ENCODE measurements around the gene AZIN2. TPM values are rescaled to one million over a fixed set of nuclear protein-coding genes. Genes with fewer than 3 reads are reported as not detected.

AZIN2 gene
- total RNA-seq, 2 experiments from 2014 or later, result 11.0 to 12.0 TPM

GRCh38 chr1:33143176-33143575 lies 62.2 kb downstream of the AZIN2 start:
- Mint-ChIP-seq H3K4me1 (ENCODE audit: low read depth) (peaks cover 22% of the 10 kb centered on the region), H3K36me3 (ENCODE audit: low read depth) (peaks cover 7% of the 10 kb centered on the region), H3K27me3 (ENCODE audit: low read depth) (no peaks in the 10 kb centered on the region), H3K9me3 (ENCODE audit: insufficient read depth) (no peaks in the 10 kb centered on the region), H3K4me3 (no peak overlapping the region), H3K27ac (no peak overlapping the region)
- ChIA-PET POLR2A (no interaction called here), CTCF (interaction anchor here (1.0 kb wide), 1 partner anchor 16 kb away, joined by 3 read pairs; no protein-coding TSS in a partner anchor)
- DNase-seq (no peak), ATAC-seq (no peak)

GRCh38 chr1:33143698-33144097 lies 62.7 kb downstream of the AZIN2 start:
- H3K36me3 Mint-ChIP-seq (ENCODE audit: low read depth), result peaks cover 7% of the 10 kb centered on the region
- no peak overlapping the region for H3K27ac Mint-ChIP-seq
- CTCF ChIA-PET, result interaction anchor here (1.0 kb wide), 1 partner anchor 16 kb away, joined by 3 read pairs; no protein-coding TSS in a partner anchor
- ATAC-seq (no peak), DNase-seq (no peak)
- no peak overlapping the region for H3K4me3 Mint-ChIP-seq
- POLR2A ChIA-PET, result interaction anchor here (0.6 to 1.0 kb wide), 2 partner anchors 17 to 37 kb away, joined by 3 read pairs; no protein-coding TSS in a partner anchor
- H3K9me3 Mint-ChIP-seq (ENCODE audit: insufficient read depth), result no peaks in the 10 kb centered on the region
- H3K27me3 Mint-ChIP-seq (ENCODE audit: low read depth), result no peaks in the 10 kb centered on the region
- H3K4me1 Mint-ChIP-seq (ENCODE audit: low read depth), result peaks cover 22% of the 10 kb centered on the region

- ChIA-PET CTCF (interaction anchor here (2.2 to 2.7 kb wide), 2 partner anchors 14 to 19 kb away, joined by 8 to 10 read pairs; no protein-coding TSS in a partner anchor), POLR2A (no interaction called here)
- DNase-seq (no peak), ATAC-seq (no peak)
- Mint-ChIP-seq H3K9me3 (ENCODE audit: insufficient read depth) (no peaks in the 10 kb centered on the region), H3K27ac (no peak overlapping the region), H3K4me1 (ENCODE audit: low read depth) (peaks cover 5% of the 10 kb centered on the region), H3K36me3 (ENCODE audit: low read depth) (peaks cover 7% of the 10 kb centered on the region), H3K27me3 (ENCODE audit: low read depth) (no peaks in the 10 kb centered on the region), H3K4me3 (no peak overlapping the region)
These were observed 65.0 kb downstream of the AZIN2 start for GRCh38 chr1:33146003-33146402.

GRCh38 chr1:33147275-33147996 lies 66.5 kb downstream of the AZIN2 start:
- ChIA-PET CTCF (interaction anchor here (2.0 to 2.7 kb wide), 2 partner anchors 9 to 21 kb away, joined by 7 to 10 read pairs; no protein-coding TSS in a partner anchor), POLR2A (no interaction called here)
- peaks cover 7% of the 10 kb centered on the region for H3K36me3 Mint-ChIP-seq (ENCODE audit: low read depth)
- no peak overlapping the region for H3K27ac Mint-ChIP-seq
- no peak overlapping the region for H3K4me3 Mint-ChIP-seq
- DNase-seq (no peak), ATAC-seq (no peak)
- H3K9me3 Mint-ChIP-seq (ENCODE audit: insufficient read depth), result no peaks in the 10 kb centered on the region
- peaks cover under 1% of the 10 kb centered on the region for H3K4me1 Mint-ChIP-seq (ENCODE audit: low read depth)
- no peaks in the 10 kb centered on the region for H3K27me3 Mint-ChIP-seq (ENCODE audit: low read depth)

DNA sequence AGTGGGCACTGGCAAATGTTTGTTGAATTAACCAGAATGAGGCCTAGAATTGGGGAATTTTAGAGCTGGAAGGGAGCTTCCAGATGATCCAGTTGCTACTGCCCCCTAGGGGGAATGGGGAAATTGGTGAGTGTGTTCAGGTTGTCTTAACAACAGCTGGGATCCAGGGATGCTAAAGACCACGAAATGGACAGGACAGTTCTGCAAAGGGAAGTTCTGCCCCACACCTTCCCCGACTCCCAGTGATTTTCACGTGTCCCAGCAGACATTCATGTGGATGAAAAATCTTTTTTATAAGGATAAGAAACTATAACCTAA lies 67.0 kb downstream of the AZIN2 start:
- Mint-ChIP-seq H3K27me3 (ENCODE audit: low read depth) (no peaks in the 10 kb centered on the region), H3K4me3 (no peak overlapping the region), H3K27ac (no peak overlapping the region), H3K4me1 (ENCODE audit: low read depth) (peaks cover 5% of the 10 kb centered on the region), H3K36me3 (ENCODE audit: low read depth) (peaks cover 7% of the 10 kb centered on the region), H3K9me3 (ENCODE audit: insufficient read depth) (no peaks in the 10 kb centered on the region)
- DNase-seq, result no peak
- ATAC-seq, result no peak
- ChIA-PET POLR2A (no interaction called here), CTCF (interaction anchor here (2.0 kb wide), 1 partner anchor 10 kb away, joined by 7 read pairs; no protein-coding TSS in a partner anchor)

GRCh38 chr1:33148615-33149014 lies 67.7 kb downstream of the AZIN2 start:
- H3K4me1 Mint-ChIP-seq (ENCODE audit: low read depth), result peaks cover 10% of the 10 kb centered on the region
- no peaks in the 10 kb centered on the region for H3K27me3 Mint-ChIP-seq (ENCODE audit: low read depth)
- no peak overlapping the region for H3K4me3 Mint-ChIP-seq
- CTCF ChIA-PET, result interaction anchor here (2.0 kb wide), 1 partner anchor 11 kb away, joined by 7 read pairs; no protein-coding TSS in a partner anchor
- no peak overlapping the region for H3K27ac Mint-ChIP-seq
- no peaks in the 10 kb centered on the region for H3K9me3 Mint-ChIP-seq (ENCODE audit: insufficient read depth)
- ATAC-seq (no peak), DNase-seq (no peak)
- peaks cover 7% of the 10 kb centered on the region for H3K36me3 Mint-ChIP-seq (ENCODE audit: low read depth)
- POLR2A ChIA-PET, result no interaction called here

- Mint-ChIP-seq H3K27me3 (ENCODE audit: low read depth) (no peaks in the 10 kb centered on the region), H3K4me3 (no peak overlapping the region), H3K4me1 (ENCODE audit: low read depth) (peaks cover 10% of the 10 kb centered on the region), H3K9me3 (ENCODE audit: insufficient read depth) (no peaks in the 10 kb centered on the region), H3K36me3 (ENCODE audit: low read depth) (peaks cover 10% of the 10 kb centered on the region), H3K27ac (no peak overlapping the region)
- DNase-seq (no peak), ATAC-seq (no peak)
- ChIA-PET POLR2A (no interaction called here), CTCF (no interaction called here)
These were observed 68.7 kb downstream of the AZIN2 start for GRCh38 chr1:33149453-33150190.

- Mint-ChIP-seq H3K27ac (no peak overlapping the region), H3K36me3 (ENCODE audit: low read depth) (peaks cover 10% of the 10 kb centered on the region), H3K4me3 (no peak overlapping the region), H3K27me3 (ENCODE audit: low read depth) (no peaks in the 10 kb centered on the region), H3K4me1 (ENCODE audit: low read depth) (peaks cover 10% of the 10 kb centered on the region), H3K9me3 (ENCODE audit: insufficient read depth) (no peaks in the 10 kb centered on the region)
- ATAC-seq (no peak), DNase-seq (no peak)
- ChIA-PET POLR2A (no interaction called here), CTCF (no interaction called here)
These were observed 69.6 kb downstream of the AZIN2 start for GRCh38 chr1:33150522-33150921.

DNA sequence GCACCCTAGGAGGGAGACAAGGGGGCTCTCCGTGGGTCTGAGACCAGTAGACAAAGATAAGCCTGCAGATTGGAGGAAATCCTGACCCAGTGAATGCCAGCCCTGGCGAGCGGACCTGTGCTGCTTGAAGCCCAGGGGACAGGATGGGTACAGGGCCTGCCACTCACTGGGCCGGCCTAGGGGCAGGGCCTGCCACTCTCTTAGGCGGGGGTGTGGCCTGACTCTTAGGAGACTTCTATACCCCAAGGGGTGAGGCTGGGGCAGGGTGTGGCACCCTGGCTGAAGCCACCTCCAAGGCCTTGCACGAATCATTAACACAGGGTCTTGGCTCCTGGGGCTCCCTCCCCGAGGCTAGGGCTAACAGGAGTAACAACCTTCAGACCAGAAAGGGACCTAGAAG lies 70.2 kb downstream of the AZIN2 start:
- ChIA-PET POLR2A (no interaction called here), CTCF (interaction anchor here (0.6 kb wide), 1 partner anchor 218 kb away, joined by 3 read pairs; no protein-coding TSS in a partner anchor)
- Mint-ChIP-seq H3K9me3 (ENCODE audit: insufficient read depth) (no peaks in the 10 kb centered on the region), H3K4me1 (ENCODE audit: low read depth) (peaks cover 10% of the 10 kb centered on the region), H3K4me3 (no peak overlapping the region), H3K27ac (no peak overlapping the region), H3K36me3 (ENCODE audit: low read depth) (peaks cover 8% of the 10 kb centered on the region), H3K27me3 (ENCODE audit: low read depth) (no peaks in the 10 kb centered on the region)
- ATAC-seq, result peak; percentile 51
- DNase-seq, result no peak

DNA sequence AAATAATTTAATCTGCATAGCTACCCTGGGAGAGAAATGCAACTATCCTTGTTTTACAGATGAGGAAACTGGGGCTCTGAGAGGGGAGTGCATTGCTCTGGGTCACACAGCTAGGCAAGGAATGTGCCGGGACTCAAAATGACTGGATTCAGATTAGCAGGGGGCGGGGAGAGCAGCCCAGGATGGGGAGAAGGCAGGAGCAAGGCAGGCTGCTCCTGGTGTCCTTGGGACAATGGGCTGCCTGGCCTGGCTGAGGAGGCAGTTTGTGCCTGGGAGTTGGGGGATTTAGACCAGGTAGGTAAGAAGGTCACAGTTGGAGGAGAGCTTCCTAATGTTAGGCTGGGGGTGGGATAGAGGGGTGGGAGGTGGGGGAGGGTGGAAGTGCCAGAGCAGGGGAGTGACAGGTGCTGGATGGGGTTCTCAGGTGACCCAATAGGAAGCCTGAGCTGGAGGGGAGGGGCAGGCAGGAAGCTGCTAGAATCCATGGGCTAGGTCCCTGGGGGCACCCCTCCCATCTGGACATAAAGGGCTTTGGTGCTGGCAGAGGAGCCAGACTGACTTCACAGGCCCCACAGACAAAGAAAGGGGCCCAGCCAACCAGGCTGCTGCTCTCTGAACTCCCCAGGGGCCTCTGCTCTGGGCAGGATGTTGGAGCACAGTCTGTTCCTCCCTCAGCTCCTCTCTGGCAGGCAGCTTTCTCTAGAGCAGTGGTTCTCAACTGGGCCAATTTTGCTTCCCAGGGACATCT lies 71.9 kb downstream of the AZIN2 start:
- ChIA-PET POLR2A (no interaction called here), CTCF (interaction anchor here (0.9 kb wide), 1 partner anchor 26 kb away, joined by 4 read pairs; no protein-coding TSS in a partner anchor)
- H3K4me3 Mint-ChIP-seq, result no peak overlapping the region
- no peaks in the 10 kb centered on the region for H3K9me3 Mint-ChIP-seq (ENCODE audit: insufficient read depth)
- H3K4me1 Mint-ChIP-seq (ENCODE audit: low read depth), result peaks cover 10% of the 10 kb centered on the region
- no peaks in the 10 kb centered on the region for H3K27me3 Mint-ChIP-seq (ENCODE audit: low read depth)
- peak overlapping the region; percentile 17 for H3K27ac Mint-ChIP-seq
- H3K36me3 Mint-ChIP-seq (ENCODE audit: low read depth), result peaks cover 3% of the 10 kb centered on the region
- DNase-seq (peak; percentile 22), ATAC-seq (no peak)

- no peaks in the 10 kb centered on the region for H3K27me3 Mint-ChIP-seq (ENCODE audit: low read depth)
- POLR2A ChIA-PET, result no interaction called here
- no peak overlapping the region for H3K27ac Mint-ChIP-seq
- no peak overlapping the region for H3K4me3 Mint-ChIP-seq
- no peak for ATAC-seq
- no peaks in the 10 kb centered on the region for H3K9me3 Mint-ChIP-seq (ENCODE audit: insufficient read depth)
- peaks cover 6% of the 10 kb centered on the region for H3K36me3 Mint-ChIP-seq (ENCODE audit: low read depth)
- peaks cover 10% of the 10 kb centered on the region for H3K4me1 Mint-ChIP-seq (ENCODE audit: low read depth)
- no peak for DNase-seq
- CTCF ChIA-PET, result no interaction called here
These were observed 72.7 kb downstream of the AZIN2 start for GRCh38 chr1:33153650-33154049.
